Epidermal melanocyte (primary cell): Measurements from ENCODE around the gene SIRT7.

Source experiments
- DNase-seq: peaks from one replicate; pipeline ENCODE4 v3.0.0; 2011; ENCODE audit warnings: low spot score; ENCODE audit not compliant: insufficient read length

Gene SIRT7

GRCh38 chr17:81933178-81933699 is 15.3 kb upstream of the SIRT7 start:
- DNase-seq = no peak

DNA sequence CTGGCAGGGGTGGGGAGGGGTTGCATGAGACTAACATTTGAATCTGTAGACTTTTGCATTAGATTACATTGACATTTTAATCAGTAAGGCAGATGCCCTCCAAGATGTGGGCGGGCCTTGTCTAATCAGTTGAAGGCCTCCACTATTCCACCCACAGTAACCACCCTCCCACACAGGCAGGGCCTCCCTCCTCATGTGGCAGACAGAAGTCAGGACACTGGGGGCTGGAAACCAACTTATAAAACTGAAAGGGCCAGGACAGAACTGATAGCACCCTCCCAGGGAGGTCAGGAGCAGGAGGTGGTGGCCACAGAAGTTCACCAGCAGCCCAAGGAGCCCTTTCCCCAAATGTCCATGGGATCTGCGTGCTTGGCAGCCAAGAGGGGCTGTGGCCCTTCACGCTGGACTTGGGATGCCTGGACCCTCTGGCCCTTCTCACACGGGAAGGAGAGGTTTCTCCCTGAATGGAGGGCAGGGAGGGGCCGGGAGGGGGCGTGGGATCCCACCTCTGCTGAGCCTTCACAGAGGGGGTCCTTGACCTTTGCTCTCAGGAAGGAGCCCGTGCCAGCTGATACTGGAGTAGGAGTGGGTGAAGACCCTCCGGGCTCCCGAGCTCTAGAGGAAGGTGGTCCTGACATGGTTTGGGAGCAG is 14.5 kb upstream of the SIRT7 start:
- no peak for DNase-seq

DNA sequence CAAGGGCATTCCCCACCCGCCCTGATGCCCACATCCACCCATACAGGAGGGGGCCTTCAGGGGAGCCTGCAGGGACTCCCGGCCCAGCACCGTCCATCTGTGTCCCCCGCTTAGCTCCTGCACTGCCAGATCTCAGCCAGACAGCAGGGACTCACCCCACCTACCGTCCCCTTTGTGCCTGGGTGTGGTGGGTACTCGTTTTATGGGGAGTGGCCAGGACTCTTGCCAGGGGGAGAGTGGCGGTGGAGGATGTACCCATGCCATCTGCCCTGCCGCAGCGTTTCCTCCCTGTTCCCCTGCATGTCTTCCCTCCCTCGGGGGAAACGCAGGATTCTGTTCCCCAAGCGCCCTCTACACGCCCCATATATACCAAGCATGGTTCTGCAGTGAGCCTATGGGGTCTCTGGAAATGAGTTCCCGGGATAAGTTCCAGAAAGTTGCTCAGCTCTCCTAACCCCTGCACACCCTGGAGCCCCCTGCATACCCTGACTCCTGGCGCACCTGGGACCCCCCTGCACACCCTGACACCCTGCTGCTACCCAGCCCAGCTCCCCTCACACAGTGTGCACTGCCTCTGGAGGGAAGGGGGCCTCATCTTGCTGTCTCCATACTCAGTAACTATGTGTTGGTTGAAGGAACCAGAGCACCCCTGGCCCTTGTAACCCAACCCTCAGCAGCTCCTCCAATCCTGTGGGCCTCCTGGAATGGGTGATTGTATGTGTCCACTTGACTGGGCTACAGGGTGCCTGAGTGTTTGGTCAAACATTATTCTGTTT is 13.8 kb upstream of the SIRT7 start:
- DNase-seq = no peak

DNA sequence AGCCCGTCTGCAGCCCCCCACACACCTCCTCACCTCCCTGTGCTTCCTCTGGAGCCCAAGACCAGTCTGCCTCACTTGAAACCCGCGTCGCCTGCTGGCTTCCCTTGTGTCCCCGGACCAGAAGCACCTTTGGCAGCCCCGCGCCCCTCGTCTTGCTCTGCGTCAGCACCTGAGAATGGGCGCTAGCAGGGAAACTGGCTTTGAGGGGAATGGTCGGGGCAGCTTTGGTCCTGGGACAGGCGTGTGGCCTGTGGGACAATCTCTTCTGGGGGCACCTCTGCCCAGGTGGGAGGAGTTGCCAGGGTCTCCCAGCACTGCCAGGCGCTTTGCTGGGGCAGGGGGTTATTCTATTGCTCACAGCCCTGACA is 13.2 kb upstream of the SIRT7 start:
- no peak for DNase-seq

GRCh38 chr17:81930142-81931125 is 12.5 kb upstream of the SIRT7 start:
- no peak for DNase-seq

DNA sequence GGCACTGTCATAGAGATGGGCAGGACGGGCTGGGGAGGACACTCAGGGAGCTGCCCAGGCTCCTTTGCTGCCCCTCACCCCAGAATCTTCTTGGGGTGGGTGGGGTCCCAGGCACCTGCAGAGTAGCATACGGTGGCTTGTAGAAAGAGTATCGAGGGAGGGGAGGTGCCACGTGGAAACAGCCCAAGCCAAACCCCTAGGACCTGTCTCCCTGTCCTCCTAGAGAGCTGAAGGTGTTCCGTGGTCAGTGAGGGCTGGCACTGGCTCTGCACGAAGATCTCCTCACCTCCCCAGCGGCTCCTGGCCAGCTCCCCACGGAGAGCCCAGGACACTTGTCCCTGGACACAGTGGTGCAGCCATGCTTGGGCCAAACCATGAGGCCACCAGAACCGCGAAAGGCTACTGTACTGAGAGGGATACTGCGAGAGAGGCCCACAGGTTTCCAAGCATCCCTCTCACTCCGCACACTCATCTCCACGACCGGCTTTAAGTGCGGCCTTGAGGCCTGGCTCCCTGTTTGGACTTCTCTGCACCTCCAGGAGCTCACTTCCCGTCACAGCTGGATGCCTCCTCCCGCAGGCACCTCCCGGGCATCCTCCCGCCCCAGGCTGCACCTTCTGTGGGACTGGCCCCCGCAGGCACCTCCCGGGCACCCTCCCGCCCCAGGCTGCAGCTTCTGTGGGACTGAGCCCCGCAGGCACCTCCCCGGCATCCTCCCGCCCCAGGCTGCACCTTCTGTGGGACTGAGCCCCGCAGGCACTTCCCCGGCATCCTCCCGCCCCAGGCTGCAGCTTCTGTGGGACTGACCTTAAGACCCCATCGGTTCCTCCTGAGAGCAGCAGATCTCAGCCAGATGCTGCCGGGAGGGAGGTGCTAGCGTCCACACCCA is 11.5 kb upstream of the SIRT7 start:
- DNase-seq = no peak

- no peak for DNase-seq
These were observed 10.7 kb upstream of the SIRT7 start for GRCh38 chr17:81928544-81929252.

DNA sequence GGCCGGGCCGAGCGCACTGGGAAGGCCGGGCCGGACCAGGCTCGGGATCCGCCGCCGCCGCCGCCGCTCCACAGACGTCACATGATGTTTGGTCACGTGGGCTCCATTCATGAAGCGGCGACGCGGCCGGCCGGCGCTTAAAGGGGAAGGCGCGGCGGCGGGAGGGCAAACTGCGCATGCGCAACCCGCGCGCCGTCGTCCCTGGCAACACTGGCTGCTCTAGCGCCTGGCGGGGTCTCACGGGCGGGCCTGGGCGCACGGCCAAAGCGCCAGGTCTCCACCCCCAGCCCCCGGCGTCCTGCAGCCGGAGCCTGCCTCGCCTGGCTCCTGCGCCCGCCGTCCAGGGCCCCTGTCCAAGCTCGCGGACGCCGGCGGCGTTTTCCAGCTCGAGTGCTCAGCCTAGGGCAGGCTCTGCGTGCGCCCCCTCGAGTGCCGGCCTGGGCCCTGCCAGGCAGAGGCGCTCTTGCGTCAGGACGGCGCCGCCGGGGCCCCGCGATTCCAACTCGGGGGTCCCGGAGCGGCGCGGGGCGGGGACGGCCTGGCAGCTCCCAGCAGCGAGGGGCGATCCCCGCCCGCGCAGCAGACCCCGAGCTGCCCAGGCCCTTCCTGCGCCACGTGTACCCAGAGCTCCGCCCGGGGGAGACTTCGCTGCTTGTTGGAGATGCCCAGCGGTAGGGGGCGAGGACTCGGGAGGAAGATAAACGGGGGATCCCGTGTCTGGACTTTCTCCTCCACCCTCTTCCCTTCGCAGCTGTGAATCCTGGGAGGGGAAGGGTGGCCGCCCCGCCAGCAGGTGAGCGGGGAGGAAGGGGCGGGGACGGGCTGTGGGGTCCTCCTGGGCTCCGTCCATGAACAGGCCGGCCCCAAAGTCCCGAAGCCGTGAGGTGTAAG is 9.9 kb upstream of the SIRT7 start, which contains the start of gene MAFG:
TSS of gene MAFG (minus strand) at position 83 of the 891 bp plus-strand sequence. CDS start 4,550 bp downstream, outside the sequence.
- DNase-seq = peak; percentile 98

DNA sequence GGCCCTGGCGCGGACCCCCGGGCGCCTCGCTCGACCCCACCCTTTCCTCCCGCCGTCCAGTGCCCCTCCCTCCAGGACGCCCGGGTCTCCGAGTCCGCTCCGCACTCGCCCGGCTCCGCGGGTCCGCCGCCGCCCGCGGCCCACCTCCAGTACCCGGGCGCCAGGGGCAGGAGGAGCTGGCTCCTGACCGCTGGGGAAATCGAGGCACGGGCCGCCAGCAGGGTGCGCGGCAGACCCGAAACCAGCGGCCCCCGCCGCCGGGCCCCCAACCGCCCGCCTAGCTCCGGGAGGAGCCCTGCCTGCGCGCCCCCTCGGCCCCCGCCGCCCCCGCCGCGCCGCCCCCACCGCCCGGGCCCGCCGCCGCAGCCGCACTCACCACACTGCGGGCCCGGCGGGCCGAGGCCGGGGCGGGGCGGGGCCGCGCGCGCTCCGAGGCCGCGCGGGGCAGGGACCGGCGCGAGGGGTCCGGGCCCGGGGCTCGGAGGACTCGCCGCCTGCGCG is 9.2 kb upstream of the SIRT7 start:
- no peak for DNase-seq

DNA sequence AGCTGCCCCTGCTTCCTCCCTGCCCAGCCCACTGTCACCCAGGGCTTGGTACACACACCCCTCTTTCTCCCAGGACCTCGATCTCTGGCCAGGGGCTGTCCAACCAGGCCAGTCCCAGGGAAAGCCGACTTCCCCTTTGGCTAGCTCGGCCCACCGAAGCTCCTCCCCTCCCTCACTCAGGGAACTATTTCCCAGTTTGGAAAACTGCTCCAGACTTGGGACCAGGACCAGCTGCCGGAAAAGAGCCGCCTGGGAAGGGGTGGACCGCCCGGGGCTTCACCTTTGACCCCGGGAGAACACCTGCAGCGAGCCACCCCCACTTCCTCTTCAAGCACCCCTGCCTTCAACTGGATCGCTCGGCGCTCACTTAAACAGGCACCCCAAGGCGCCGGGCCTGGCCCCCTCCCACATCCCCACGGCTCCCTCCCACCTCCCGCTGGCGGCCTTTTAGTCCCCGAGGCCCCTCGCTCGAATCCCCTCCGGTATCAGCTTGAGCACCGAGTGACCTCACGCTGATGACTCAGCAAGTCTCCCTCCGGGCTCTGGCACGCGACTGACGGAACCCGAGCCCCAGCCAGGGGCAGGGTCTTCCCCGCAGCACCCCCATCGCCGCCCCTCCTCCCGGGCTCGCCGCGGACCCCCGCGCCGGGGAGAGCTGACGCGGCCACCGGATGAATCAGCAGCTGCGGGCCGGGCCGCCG is 8.6 kb upstream of the SIRT7 start:
- peak; percentile 96 for DNase-seq

GRCh38 chr17:81925860-81926450 is 8.0 kb upstream of the SIRT7 start:
- DNase-seq = no peak

DNA sequence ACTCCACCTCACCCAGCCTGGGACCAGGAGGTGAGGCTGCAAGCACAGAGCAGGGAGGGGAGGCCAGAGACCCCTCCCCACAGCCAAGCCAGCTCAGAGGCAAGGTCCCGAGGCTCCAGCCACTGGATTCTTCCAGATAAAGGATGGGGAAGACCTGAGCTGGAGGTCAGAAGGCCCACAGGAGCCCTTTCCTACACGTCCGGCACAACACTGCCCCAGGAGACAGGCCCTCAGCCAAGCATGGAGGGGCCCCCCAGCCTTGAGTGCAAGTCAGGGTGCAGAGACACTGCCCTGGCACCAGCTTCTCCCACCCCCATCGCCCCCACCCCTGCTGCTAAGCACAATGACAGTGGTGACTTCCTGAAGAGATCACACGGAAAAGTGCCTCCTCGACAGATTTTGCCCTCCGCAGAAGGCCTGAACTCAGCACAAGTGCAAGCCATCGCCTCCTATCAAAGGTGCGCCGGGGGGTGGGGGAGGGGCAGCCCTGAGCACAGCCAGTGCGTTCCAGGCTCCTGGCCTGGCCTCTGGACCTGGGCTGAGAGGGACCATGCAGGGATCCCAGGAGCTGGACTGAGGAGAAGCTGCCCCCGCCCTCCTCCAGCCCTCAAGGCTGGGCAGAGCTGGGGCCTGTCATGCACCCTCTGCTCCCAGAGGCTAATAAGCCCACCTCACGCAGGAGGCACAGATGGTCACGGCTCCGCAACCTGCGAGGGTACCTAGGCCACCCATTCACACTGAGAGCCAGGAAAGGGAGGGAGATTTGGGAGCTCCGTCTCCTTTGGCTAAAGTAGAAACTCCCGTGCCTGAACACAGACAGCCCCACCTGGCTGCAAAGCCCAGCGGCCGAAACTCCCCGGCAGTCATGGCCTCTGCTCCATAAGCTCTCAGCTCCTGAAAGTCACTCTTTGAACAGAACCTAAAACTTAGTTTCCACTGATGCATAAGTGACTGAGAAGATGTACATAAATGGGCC is 6.9 kb upstream of the SIRT7 start:
- no peak for DNase-seq

- DNase-seq = peak; percentile 49
These were observed 5.6 kb upstream of the SIRT7 start for GRCh38 chr17:81923302-81924260.

- no peak for DNase-seq
These were observed 4.8 kb upstream of the SIRT7 start for GRCh38 chr17:81922566-81923301.
